Measurements from ENCODE around the gene RELCH. TPM values are rescaled to one million over a fixed set of nuclear protein-coding genes. Genes with fewer than 3 reads are reported as not detected.

RELCH gene
- total and polyA plus RNA-seq, 2 of the 13 experiments (the other 11 are each of a cell fraction or from before 2014, with no cell fraction given) = 5.6 to 31.7 TPM

GRCh38 chr18:62186499-62186773 is 619 bp upstream of the RELCH start (continued):
- TF ChIP-seq ZNF407 (CRISPR knock-in tag; IDR thresholded peaks at IDR 0.05; ENCODE audit: not compliant biosample characterization) (no peak), HMGXB4 (CRISPR knock-in tag; IDR thresholded peaks at IDR 0.05; ENCODE audit: borderline replicate concordance in 1 of 2, low read depth in 1 of 2) (no peak; a peak in 2 of 4 replicates), KDM2A (CRISPR knock-in tag; IDR thresholded peaks at IDR 0.05; ENCODE audit: borderline replicate concordance, low read depth) (peak; percentile 17; the same call in 1 of the 2 replicates), PAF1 (CRISPR knock-in tag; IDR thresholded peaks at IDR 0.05) (no peak), ZNF644 (CRISPR knock-in tag; IDR thresholded peaks at IDR 0.05; ENCODE audit: low read depth) (0 out of 2 replicates have a peak, but pooled peaks have one; percentile 36), GMEB1 (CRISPR knock-in tag; IDR thresholded peaks at IDR 0.05; ENCODE audit: borderline replicate concordance) (no peak), ZNF234 (CRISPR knock-in tag; conservative IDR thresholded peaks at IDR 0.05) (0 out of 2 replicates have a peak, but pooled peaks have one; percentile 14), ZNF772 (CRISPR knock-in tag; IDR thresholded peaks at IDR 0.05) (no peak), RCOR2 (CRISPR knock-in tag; IDR thresholded peaks at IDR 0.05) (no peak), RFXAP (CRISPR knock-in tag; IDR thresholded peaks at IDR 0.05; ENCODE audit: borderline replicate concordance) (no peak), NCOA5 (CRISPR knock-in tag; IDR thresholded peaks at IDR 0.05) (no peak), HNRNPUL1 (IDR thresholded peaks at IDR 0.05; ENCODE audit: low read depth, low read length) (no peak), ZNF431 (CRISPR knock-in tag; IDR thresholded peaks at IDR 0.05; ENCODE audit: borderline replicate concordance, low read depth) (0 out of 2 replicates have a peak, but pooled peaks have one; percentile 13), CHD2 (IDR thresholded peaks at IDR 0.05; ENCODE audit: low read depth, low read length) (no peak), AGO1 (IDR thresholded peaks at IDR 0.05; ENCODE audit: low read depth, low read length, poor library complexity, severe bottlenecking) (no peak), ZNF781 (CRISPR knock-in tag; IDR thresholded peaks at IDR 0.05; ENCODE audit: borderline replicate concordance, not compliant biosample characterization) (no peak), KAT2B (IDR thresholded peaks at IDR 0.05; ENCODE audit: borderline replicate concordance, low read depth, low read length) (no peak), ZNF678 (CRISPR knock-in tag; IDR thresholded peaks at IDR 0.05) (no peak), ARNT (IDR thresholded peaks at IDR 0.05) (no peak), SMARCE1 (IDR thresholded peaks at IDR 0.05; ENCODE audit: borderline replicate concordance) (no peak)
